ENCODE measurements around the gene GMPR2.
A peak's percentile ranks its signal among the peaks of the same experiment; 100 is the strongest.

Gene GMPR2

DNA sequence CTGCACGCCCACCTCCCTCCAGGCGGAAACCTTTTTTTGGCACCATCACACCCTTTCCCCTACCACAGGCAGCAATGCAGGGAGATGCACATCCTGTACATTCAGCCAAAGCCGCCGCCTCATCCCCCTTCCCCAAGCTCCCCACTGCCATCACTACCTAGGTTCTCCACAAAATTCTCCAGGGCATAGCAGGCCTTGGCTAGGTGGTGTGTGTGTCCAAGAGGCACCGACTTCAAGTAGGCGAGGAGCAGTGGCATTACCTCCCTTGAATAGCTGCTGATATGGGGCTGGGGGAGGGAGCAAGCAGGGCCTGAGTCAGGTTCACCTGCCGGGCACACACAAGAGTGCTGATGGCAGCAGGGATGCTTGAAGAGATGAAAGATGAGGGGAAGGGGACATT lies 47.7 kb upstream of the GMPR2 start:
- 96% methylated on average over 5 of the region's 7 CpGs for WGBS
- DNase-seq, result no peak
- Histone ChIP-seq H4K8ac (ENCODE audit: low read length) (no peak overlapping the region), H3K9me3 (ENCODE audit: control insufficient read depth, low read length) (no peaks in the 10 kb centered on the region), H4K91ac (ENCODE audit: low read length) (no peak overlapping the region), H3K4me1 (ENCODE audit: control insufficient read depth, insufficient read depth, low read depth, low read length) (peaks cover 14% of the 10 kb centered on the region), H2AFZ (ENCODE audit: low read depth, low read length) (no peak overlapping the region), H3K79me1 (replicated peaks; ENCODE audit: low read length, poor library complexity, severe bottlenecking) (peaks cover 32% of the 10 kb centered on the region), H3K23ac (ENCODE audit: low read length in 2 of 2) (no peak overlapping the region), H3K36me3 (ENCODE audit: control insufficient read depth in 1 of 2, insufficient read depth in 2 of 2, low read depth in 1 of 2, low read length in 2 of 2) (peaks cover 75 to 78% of the 10 kb centered on the region in 2 experiments), H2BK5ac (ENCODE audit: low read depth, low read length, poor library complexity, severe bottlenecking) (no peak overlapping the region), H3K4ac (ENCODE audit: low read depth in 1 of 2, low read length in 2 of 2) (no peak overlapping the region), H3K27ac (ENCODE audit: low read length, poor library complexity, severe bottlenecking) (no peak overlapping the region), H3K4me3 (ENCODE audit: insufficient read depth in 1 of 2, low read depth in 1 of 2, low read length in 2 of 2) (no peak overlapping the region), H3K27me3 (ENCODE audit: control insufficient read depth in 1 of 2, insufficient read depth in 1 of 2, low read length in 2 of 2) (no peaks in the 10 kb centered on the region), H3K18ac (ENCODE audit: low read depth in 1 of 2, low read length in 2 of 2) (no peak overlapping the region), H3K9ac (ENCODE audit: low read length) (no peak overlapping the region), H3K4me2 (ENCODE audit: low read length, poor library complexity, severe bottlenecking) (no peak overlapping the region), H3K14ac (ENCODE audit: low read length in 2 of 2) (no peak overlapping the region), H2BK15ac (ENCODE audit: low read depth, poor library complexity, severe bottlenecking) (no peak overlapping the region), H2BK12ac (ENCODE audit: low read length in 2 of 2) (no peak overlapping the region), H2AK5ac (ENCODE audit: low read length, severe bottlenecking) (no peak overlapping the region), H2BK120ac (ENCODE audit: low read depth, low read length) (no peak overlapping the region)

GRCh38 chr14:24185741-24186140 lies 47.0 kb upstream of the GMPR2 start:
- no peak overlapping the region for H3K9ac ChIP-seq (ENCODE audit: low read length)
- H3K79me1 ChIP-seq (replicated peaks; ENCODE audit: low read length, poor library complexity, severe bottlenecking), result peaks cover 36% of the 10 kb centered on the region
- no peak overlapping the region for H3K27ac ChIP-seq (ENCODE audit: low read length, poor library complexity, severe bottlenecking)
- H3K4me1 ChIP-seq (ENCODE audit: control insufficient read depth, insufficient read depth, low read depth, low read length), result peaks cover 9% of the 10 kb centered on the region
- H2BK120ac ChIP-seq (ENCODE audit: low read depth, low read length), result no peak overlapping the region
- no peak overlapping the region for H3K4ac ChIP-seq (ENCODE audit: low read depth in 1 of 2, low read length in 2 of 2)
- H2BK5ac ChIP-seq (ENCODE audit: low read depth, low read length, poor library complexity, severe bottlenecking), result no peak overlapping the region
- no peak overlapping the region for H4K91ac ChIP-seq (ENCODE audit: low read length)
- H3K4me3 ChIP-seq (ENCODE audit: insufficient read depth in 1 of 2, low read depth in 1 of 2, low read length in 2 of 2), result no peak overlapping the region
- H3K27me3 ChIP-seq (ENCODE audit: control insufficient read depth in 1 of 2, insufficient read depth in 1 of 2, low read length in 2 of 2), result no peaks in the 10 kb centered on the region
- no peak overlapping the region for H3K23ac ChIP-seq (ENCODE audit: low read length in 2 of 2)
- no peak for DNase-seq
- H3K18ac ChIP-seq (ENCODE audit: low read depth in 1 of 2, low read length in 2 of 2), result no peak overlapping the region
- H2AK5ac ChIP-seq (ENCODE audit: low read length, severe bottlenecking), result no peak overlapping the region
- H2AFZ ChIP-seq (ENCODE audit: low read depth, low read length), result no peak overlapping the region
- no peak overlapping the region for H4K8ac ChIP-seq (ENCODE audit: low read length)
- no peak overlapping the region for H2BK15ac ChIP-seq (ENCODE audit: low read depth, poor library complexity, severe bottlenecking)
- no peak overlapping the region for H3K4me2 ChIP-seq (ENCODE audit: low read length, poor library complexity, severe bottlenecking)
- WGBS, result over 99% methylated on average over 11 of the region's 11 CpGs
- no peaks in the 10 kb centered on the region for H3K9me3 ChIP-seq (ENCODE audit: control insufficient read depth, low read length)
- no peak overlapping the region for H3K14ac ChIP-seq (ENCODE audit: low read length in 2 of 2)
- H3K36me3 ChIP-seq (ENCODE audit: control insufficient read depth in 1 of 2, insufficient read depth in 2 of 2, low read depth in 1 of 2, low read length in 2 of 2), result peaks cover 75 to 78% of the 10 kb centered on the region in 2 experiments
- H2BK12ac ChIP-seq (ENCODE audit: low read length in 2 of 2), result no peak overlapping the region

GRCh38 chr14:24186831-24187538 lies 45.7 kb upstream of the GMPR2 start:
- no peak overlapping the region for H2AK5ac ChIP-seq (ENCODE audit: low read length, severe bottlenecking)
- no peak overlapping the region for H3K4ac ChIP-seq (ENCODE audit: low read depth in 1 of 2, low read length in 2 of 2)
- H3K23ac ChIP-seq (ENCODE audit: low read length in 2 of 2), result no peak overlapping the region
- no peaks in the 10 kb centered on the region for H3K27me3 ChIP-seq (ENCODE audit: control insufficient read depth in 1 of 2, insufficient read depth in 1 of 2, low read length in 2 of 2)
- no peak overlapping the region for H3K4me2 ChIP-seq (ENCODE audit: low read length, poor library complexity, severe bottlenecking)
- H2BK5ac ChIP-seq (ENCODE audit: low read depth, low read length, poor library complexity, severe bottlenecking), result no peak overlapping the region
- H3K9me3 ChIP-seq (ENCODE audit: control insufficient read depth, low read length), result no peaks in the 10 kb centered on the region
- no peak overlapping the region for H4K8ac ChIP-seq (ENCODE audit: low read length)
- no peak overlapping the region for H3K18ac ChIP-seq (ENCODE audit: low read depth in 1 of 2, low read length in 2 of 2)
- H3K14ac ChIP-seq (ENCODE audit: low read length in 2 of 2), result no peak overlapping the region
- H3K9ac ChIP-seq (ENCODE audit: low read length), result peak overlapping the region; percentile 94
- peak overlapping the region in 1 of 2 experiments; percentile 92 for H3K4me3 ChIP-seq (ENCODE audit: insufficient read depth in 1 of 2, low read depth in 1 of 2, low read length in 2 of 2)
- no peak overlapping the region for H2BK15ac ChIP-seq (ENCODE audit: low read depth, poor library complexity, severe bottlenecking)
- H2AFZ ChIP-seq (ENCODE audit: low read depth, low read length), result no peak overlapping the region
- H3K36me3 ChIP-seq (ENCODE audit: control insufficient read depth in 1 of 2, insufficient read depth in 2 of 2, low read depth in 1 of 2, low read length in 2 of 2), result peaks cover 67 to 75% of the 10 kb centered on the region in 2 experiments
- 100% methylated on average over 10 of the region's 10 CpGs for WGBS
- H4K91ac ChIP-seq (ENCODE audit: low read length), result no peak overlapping the region
- H3K79me1 ChIP-seq (replicated peaks; ENCODE audit: low read length, poor library complexity, severe bottlenecking), result peaks cover 36% of the 10 kb centered on the region
- H3K4me1 ChIP-seq (ENCODE audit: control insufficient read depth, insufficient read depth, low read depth, low read length), result peaks cover 7% of the 10 kb centered on the region
- no peak for DNase-seq
- H2BK120ac ChIP-seq (ENCODE audit: low read depth, low read length), result no peak overlapping the region
- no peak overlapping the region for H2BK12ac ChIP-seq (ENCODE audit: low read length in 2 of 2)
- H3K27ac ChIP-seq (ENCODE audit: low read length, poor library complexity, severe bottlenecking), result no peak overlapping the region

GRCh38 chr14:24187539-24187915 lies 45.2 kb upstream of the GMPR2 start:
- H2AFZ ChIP-seq (ENCODE audit: low read depth, low read length), result no peak overlapping the region
- H3K79me1 ChIP-seq (replicated peaks; ENCODE audit: low read length, poor library complexity, severe bottlenecking), result peaks cover 38% of the 10 kb centered on the region
- no peak overlapping the region for H2BK120ac ChIP-seq (ENCODE audit: low read depth, low read length)
- H3K27ac ChIP-seq (ENCODE audit: low read length, poor library complexity, severe bottlenecking), result no peak overlapping the region
- H3K23ac ChIP-seq (ENCODE audit: low read length in 2 of 2), result no peak overlapping the region
- no peak overlapping the region for H3K4ac ChIP-seq (ENCODE audit: low read depth in 1 of 2, low read length in 2 of 2)
- H3K4me1 ChIP-seq (ENCODE audit: control insufficient read depth, insufficient read depth, low read depth, low read length), result peaks cover 7% of the 10 kb centered on the region
- H4K91ac ChIP-seq (ENCODE audit: low read length), result no peak overlapping the region
- WGBS, result 100% methylated on average over 2 of the region's 2 CpGs
- no peak overlapping the region for H3K14ac ChIP-seq (ENCODE audit: low read length in 2 of 2)
- H3K18ac ChIP-seq (ENCODE audit: low read depth in 1 of 2, low read length in 2 of 2), result no peak overlapping the region
- no peak overlapping the region for H2BK15ac ChIP-seq (ENCODE audit: low read depth, poor library complexity, severe bottlenecking)
- H4K8ac ChIP-seq (ENCODE audit: low read length), result no peak overlapping the region
- no peak overlapping the region for H2BK12ac ChIP-seq (ENCODE audit: low read length in 2 of 2)
- no peak overlapping the region for H2BK5ac ChIP-seq (ENCODE audit: low read depth, low read length, poor library complexity, severe bottlenecking)
- H3K4me3 ChIP-seq (ENCODE audit: insufficient read depth in 1 of 2, low read depth in 1 of 2, low read length in 2 of 2), result peak overlapping the region in 1 of 2 experiments; percentile 92
- H3K36me3 ChIP-seq (ENCODE audit: control insufficient read depth in 1 of 2, insufficient read depth in 2 of 2, low read depth in 1 of 2, low read length in 2 of 2), result peaks cover 67 to 75% of the 10 kb centered on the region in 2 experiments
- no peaks in the 10 kb centered on the region for H3K27me3 ChIP-seq (ENCODE audit: control insufficient read depth in 1 of 2, insufficient read depth in 1 of 2, low read length in 2 of 2)
- H3K9ac ChIP-seq (ENCODE audit: low read length), result peak overlapping the region; percentile 94
- peak overlapping the region; percentile 1 for H3K4me2 ChIP-seq (ENCODE audit: low read length, poor library complexity, severe bottlenecking)
- no peaks in the 10 kb centered on the region for H3K9me3 ChIP-seq (ENCODE audit: control insufficient read depth, low read length)
- H2AK5ac ChIP-seq (ENCODE audit: low read length, severe bottlenecking), result no peak overlapping the region
- DNase-seq, result no peak

All from mesenchymal stem cell (in vitro differentiated cells and primary cell).